Fibroblast of the aortic adventitia (primary cell): ENCODE data around the gene SLC35F3. TPM values are rescaled to one million over a fixed set of nuclear protein-coding genes. Genes with fewer than 3 reads are reported as not detected.

Experiments
- DNase-seq: peaks from one replicate; pipeline ENCODE4 v3.0.0-alpha.2; 2010; ENCODE audit warnings: low read depth
- H3K4me3 ChIP-seq: 2 replicates; pipeline ENCODE4 v1.5.1; 2011; ENCODE audit warnings: low read depth, mild to moderate bottlenecking, control low read depth, low read length, moderate library complexity
- CTCF ChIP-seq: IDR thresholded peaks from 2 replicates; pipeline ENCODE4 v1.5.1; 2011; ENCODE audit warnings: mild to moderate bottlenecking, low read length, control low read depth, inconsistent platforms; ENCODE audit not compliant: insufficient read depth
- total RNA-seq: library from RNA; depleted of rRNA; stranded (reverse); fragments of >200 nt; gene quantifications from 2 replicates; pipeline ENCODE4 v1.2.3, GENCODE V29; 2012; ENCODE audit warnings: low replicate concordance

SLC35F3 gene
- total RNA-seq, 1 donor, result not detected

- DNase-seq, result no peak
- H3K4me3 ChIP-seq, result no peak overlapping the region
These were observed 41.1 kb downstream of the SLC35F3 start for GRCh38 chr1:233945573-233945972.

GRCh38 chr1:233945979-233946378 lies 41.5 kb downstream of the SLC35F3 start:
- TF ChIP-seq CTCF, result no peak
- DNase-seq, result no peak
- H3K4me3 ChIP-seq, result no peak overlapping the region

More at GRCh38 chr1:233945573-233945972, 41.1 kb downstream of the SLC35F3 start:
- TF ChIP-seq CTCF, result no peak

- TF ChIP-seq CTCF, result no peak
- H3K4me3 ChIP-seq, result no peak overlapping the region
- no peak for DNase-seq
These were observed 42.2 kb downstream of the SLC35F3 start for GRCh38 chr1:233946724-233947123.

GRCh38 chr1:233951804-233952203 lies 47.3 kb downstream of the SLC35F3 start:
- no peak overlapping the region for H3K4me3 ChIP-seq
- DNase-seq, result no peak
- TF ChIP-seq CTCF, result no peak

DNA sequence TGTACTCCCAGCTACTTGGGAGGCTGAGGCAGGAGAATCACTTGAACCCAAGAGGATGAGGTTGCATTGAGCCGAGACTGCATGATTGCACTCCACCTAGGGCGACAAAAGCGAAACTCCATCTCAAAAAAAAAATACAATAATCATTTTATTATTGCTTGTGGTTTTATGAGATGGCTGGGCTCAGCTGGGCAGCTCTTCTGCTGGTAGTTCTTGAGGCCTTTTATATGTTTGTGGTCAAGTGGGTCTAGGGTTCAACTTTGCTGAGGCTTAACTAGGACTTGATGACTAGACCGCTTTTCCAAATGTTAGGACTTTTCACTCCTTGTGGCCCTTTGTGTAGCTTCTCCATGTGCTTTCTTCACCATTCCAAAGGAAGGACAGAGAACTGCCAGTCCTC lies 53.2 kb downstream of the SLC35F3 start:
- DNase-seq, result no peak
- no peak overlapping the region for H3K4me3 ChIP-seq
- TF ChIP-seq CTCF, result no peak

DNA sequence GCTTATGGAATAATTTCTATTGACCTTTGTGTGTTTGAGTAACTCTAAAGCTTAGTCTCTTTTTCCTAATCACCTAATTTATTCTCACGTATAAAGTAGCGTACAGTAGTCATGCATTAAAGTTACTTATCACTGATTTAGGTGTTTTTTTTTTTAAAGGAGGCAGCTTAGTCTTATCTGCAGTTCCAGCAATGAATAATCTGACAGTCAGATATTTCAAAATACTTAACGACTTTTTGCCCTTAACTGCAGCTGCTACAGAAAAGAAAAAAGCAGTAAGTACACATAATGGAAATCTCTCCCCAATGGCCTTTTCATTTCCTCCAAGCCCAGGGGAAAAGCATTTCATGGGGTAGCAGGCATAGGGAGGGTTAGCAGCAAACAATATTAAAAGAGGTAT lies 54.6 kb downstream of the SLC35F3 start:
- no peak for DNase-seq
- no peak overlapping the region for H3K4me3 ChIP-seq
- no peak for TF ChIP-seq CTCF

- TF ChIP-seq CTCF, result no peak
- H3K4me3 ChIP-seq, result no peak overlapping the region
- no peak for DNase-seq
These were observed 55.5 kb downstream of the SLC35F3 start for GRCh38 chr1:233959971-233960370.
